Keratinocyte (primary cell): Measurements from ENCODE around the gene HSPA12B. TPM values are rescaled to one million over a fixed set of nuclear protein-coding genes. Genes with fewer than 3 reads are reported as not detected.

Experiments
- DNase-seq: peaks from one replicate; pipeline ENCODE4 v3.0.0-alpha.2; 2011; ENCODE audit warnings: low read depth, missing footprints, low spot score
- FAIRE-seq: peaks from 2 replicates; lab custom pipeline; 2011; peaks lifted over from hg19 to GRCh38; lab: Jason Lieb, UNC
- H2AFZ ChIP-seq: 2 replicates; pipeline ENCODE4 v1.6.0; 2012; ENCODE audit warnings: low read length, control low read depth, inconsistent platforms; ENCODE audit not compliant: control insufficient read depth
- H3K27ac ChIP-seq: 2 replicates; pipeline ENCODE4 v1.5.1; 2011; ENCODE audit warnings: low read length; ENCODE audit not compliant: control insufficient read depth, insufficient read depth
- H3K27me3 ChIP-seq: 3 replicates; pipeline ENCODE4 v1.6.0; 2011; ENCODE audit warnings: low read length; ENCODE audit not compliant: control insufficient read depth, insufficient read depth; ENCODE audit errors: extremely low read depth
- H3K36me3 ChIP-seq, 2 experiments: 2 replicates in 1 of 2; 3 replicates in 1 of 2; pipeline ENCODE4 v1.5.1; 2011; ENCODE audit warnings: low read length in 2 of 2, mild to moderate bottlenecking in 1 of 2; ENCODE audit not compliant: control insufficient read depth in 2 of 2, insufficient read depth in 2 of 2; ENCODE audit errors: extremely low read depth in 1 of 2
- H3K4me1 ChIP-seq: 3 replicates; pipeline ENCODE4 v1.5.1; 2011; ENCODE audit warnings: low read length; ENCODE audit not compliant: control insufficient read depth, insufficient read depth; ENCODE audit errors: extremely low read depth
- H3K4me2 ChIP-seq: 3 replicates; pipeline ENCODE4 v1.6.0; 2011; ENCODE audit warnings: low read depth, low read length; ENCODE audit not compliant: control insufficient read depth, insufficient read depth; ENCODE audit errors: extremely low read depth
- H3K4me3 ChIP-seq, 3 experiments: fragments of 200-600 bp in 1 of 3; sonication (generic) in 1 of 3; 2 replicates in 2 of 3; 3 replicates in 1 of 3; pipeline ENCODE4 v1.5.1; 2011 to 2016; ENCODE audit warnings: low read length in 3 of 3, mild to moderate bottlenecking in 3 of 3, control low read depth in 2 of 3, inconsistent platforms in 1 of 3, low read depth in 1 of 3, mixed read lengths in 1 of 3, mixed run types in 1 of 3, moderate library complexity in 1 of 3; ENCODE audit not compliant: control insufficient read depth in 2 of 3, insufficient read depth in 2 of 3; ENCODE audit errors: extremely low read depth in 1 of 3
- H3K79me2 ChIP-seq: 2 replicates; pipeline ENCODE4 v1.6.0; 2012; ENCODE audit warnings: low read length; ENCODE audit not compliant: control insufficient read depth, insufficient read depth
- H3K9ac ChIP-seq: 3 replicates; pipeline ENCODE4 v1.6.0; 2011; ENCODE audit warnings: low read length; ENCODE audit not compliant: control insufficient read depth, insufficient read depth; ENCODE audit errors: extremely low read depth
- H3K9me1 ChIP-seq: 3 replicates; pipeline ENCODE4 v1.6.0; 2011; ENCODE audit warnings: low read length; ENCODE audit not compliant: control insufficient read depth, insufficient read depth; ENCODE audit errors: extremely low read depth
- H3K9me3 ChIP-seq: 2 replicates; pipeline ENCODE4 v1.5.1; 2012; ENCODE audit warnings: low read depth, low read length; ENCODE audit not compliant: control insufficient read depth
- H4K20me1 ChIP-seq: 3 replicates; pipeline ENCODE4 v1.6.0; 2011; ENCODE audit warnings: low read length; ENCODE audit not compliant: control insufficient read depth, insufficient read depth; ENCODE audit errors: extremely low read depth
- EZH2 ChIP-seq: IDR thresholded peaks from one replicate; pipeline ENCODE4 v1.6.1; 2012; ENCODE audit warnings: inconsistent platforms, mild to moderate bottlenecking, low read length, moderate library complexity
- dilution Hi-C: fragments of 300-500 bp; cut with MboI; formaldehyde crosslinking; loops from one replicate; pipeline ENCODE4 v1.7.0; 2020; ENCODE audit warnings: low sequenced_read_pairs; ENCODE audit not compliant: extremely low pct_ligation_motif_present
- polyA plus RNA-seq, 5 experiments: library from polyadenylated mRNA; depleted of rRNA in 3 of 5; stranded (reverse) in 3 of 5; stranded (forward) in 1 of 5; unstranded in 1 of 5; fragments of >200 nt; gene quantifications; 1 replicate in 1 of 5; 2 replicates in 3 of 5; 3 replicates in 1 of 5; pipeline versions ENCODE4 v1.2.1 to v1.2.3, GENCODE V29; 2011 to 2012; ENCODE audit warnings: missing spikeins in 2 of 5, low read depth in 1 of 5, low replicate concordance in 1 of 5
- TF ChIP-seq, protein P1 (sequence below), 3 experiments: IDR thresholded peaks in 1 of 3; conservative IDR thresholded peaks in 1 of 3; optimal IDR thresholded peaks in 1 of 3; 2 replicates in 2 of 3; 3 replicates in 1 of 3; pipeline versions ENCODE3 to v1.5.1; 2011; ENCODE audit warnings: low read length in 3 of 3, mild to moderate bottlenecking in 3 of 3, moderate library complexity in 2 of 3, control low read depth in 1 of 3, inconsistent platforms in 1 of 3; ENCODE audit not compliant: insufficient read depth in 2 of 3; ENCODE audit errors: extremely low read depth in 1 of 3

The HSPA12B gene
- polyA plus RNA-seq, 1 donor (not counting 4 experiments of a cell fraction or from before 2014, with no cell fraction given), result not detected

GRCh38 chr20:3740615-3741301, 8.3 kb downstream of the HSPA12B start:
- no peak for DNase-seq
- Histone ChIP-seq H3K36me3 (no peaks in the 10 kb centered on the region), H3K79me2 (no peaks in the 10 kb centered on the region), H3K27ac (no peak overlapping the region), H3K4me2 (no peak overlapping the region), H4K20me1 (no peaks in the 10 kb centered on the region), H3K4me3 (no peak overlapping the region), H3K27me3 (no peaks in the 10 kb centered on the region), H3K9ac (no peak overlapping the region), H3K9me1 (no peaks in the 10 kb centered on the region), H3K4me1 (no peaks in the 10 kb centered on the region), H3K9me3 (no peaks in the 10 kb centered on the region), H2AFZ (no peak overlapping the region)
- dilution Hi-C loops, result no loop called here
- no peak for FAIRE-seq
- TF ChIP-seq, protein P1, sequence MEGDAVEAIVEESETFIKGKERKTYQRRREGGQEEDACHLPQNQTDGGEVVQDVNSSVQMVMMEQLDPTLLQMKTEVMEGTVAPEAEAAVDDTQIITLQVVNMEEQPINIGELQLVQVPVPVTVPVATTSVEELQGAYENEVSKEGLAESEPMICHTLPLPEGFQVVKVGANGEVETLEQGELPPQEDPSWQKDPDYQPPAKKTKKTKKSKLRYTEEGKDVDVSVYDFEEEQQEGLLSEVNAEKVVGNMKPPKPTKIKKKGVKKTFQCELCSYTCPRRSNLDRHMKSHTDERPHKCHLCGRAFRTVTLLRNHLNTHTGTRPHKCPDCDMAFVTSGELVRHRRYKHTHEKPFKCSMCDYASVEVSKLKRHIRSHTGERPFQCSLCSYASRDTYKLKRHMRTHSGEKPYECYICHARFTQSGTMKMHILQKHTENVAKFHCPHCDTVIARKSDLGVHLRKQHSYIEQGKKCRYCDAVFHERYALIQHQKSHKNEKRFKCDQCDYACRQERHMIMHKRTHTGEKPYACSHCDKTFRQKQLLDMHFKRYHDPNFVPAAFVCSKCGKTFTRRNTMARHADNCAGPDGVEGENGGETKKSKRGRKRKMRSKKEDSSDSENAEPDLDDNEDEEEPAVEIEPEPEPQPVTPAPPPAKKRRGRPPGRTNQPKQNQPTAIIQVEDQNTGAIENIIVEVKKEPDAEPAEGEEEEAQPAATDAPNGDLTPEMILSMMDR (optimal IDR thresholded peaks at IDR 0.05 in 1 of 3, IDR thresholded peaks at IDR 0.05 in 1 of 3, conservative IDR thresholded peaks at IDR 0.05 in 1 of 3; ENCODE audit: extremely low read depth in 1 of 3, insufficient read depth in 2 of 3, low read length in 3 of 3), result no peak
- no peak for TF ChIP-seq EZH2

DNA sequence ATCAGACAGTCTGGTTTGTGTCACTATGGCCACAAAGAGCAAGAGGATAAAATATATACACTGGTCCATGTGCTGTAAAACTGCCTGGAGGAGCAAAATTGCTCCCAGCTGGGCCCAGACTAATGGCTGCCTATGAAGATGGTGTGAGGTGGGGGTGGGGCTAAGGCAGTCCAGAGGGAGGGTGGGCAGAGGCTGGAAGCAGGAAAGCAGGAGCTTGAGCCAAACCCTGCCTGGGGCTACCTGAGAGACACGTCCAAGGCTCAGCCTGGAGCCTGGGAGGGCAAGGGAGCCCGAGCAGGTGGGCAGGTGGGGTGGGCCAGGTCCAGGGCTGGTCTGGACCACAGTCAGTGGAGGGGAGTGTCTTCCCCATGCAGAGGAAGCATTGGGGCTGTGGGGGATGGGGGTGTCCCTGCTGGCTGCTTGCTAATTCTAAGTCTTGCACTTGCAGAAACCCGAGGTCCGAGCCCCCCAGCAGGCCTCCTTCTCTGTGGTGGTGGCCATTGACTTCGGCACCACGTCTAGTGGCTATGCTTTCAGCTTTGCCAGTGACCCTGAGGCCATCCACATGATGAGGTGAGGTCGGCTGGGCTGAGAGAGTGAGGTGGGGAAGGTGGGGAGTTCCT, 9.5 kb downstream of the HSPA12B start:
- Histone ChIP-seq H3K27ac (no peak overlapping the region), H3K9ac (no peak overlapping the region), H2AFZ (no peak overlapping the region), H3K9me1 (no peaks in the 10 kb centered on the region), H3K36me3 (no peaks in the 10 kb centered on the region), H3K4me3 (no peak overlapping the region), H3K4me2 (no peak overlapping the region), H4K20me1 (no peaks in the 10 kb centered on the region), H3K27me3 (peaks cover 4% of the 10 kb centered on the region), H3K4me1 (no peaks in the 10 kb centered on the region), H3K79me2 (no peaks in the 10 kb centered on the region), H3K9me3 (no peaks in the 10 kb centered on the region)
- no peak for DNase-seq
- no peak for TF ChIP-seq EZH2
- TF ChIP-seq, protein P1 (optimal IDR thresholded peaks at IDR 0.05 in 1 of 3, IDR thresholded peaks at IDR 0.05 in 1 of 3, conservative IDR thresholded peaks at IDR 0.05 in 1 of 3; ENCODE audit: extremely low read depth in 1 of 3, insufficient read depth in 2 of 3, low read length in 3 of 3), result no peak
- no peak for FAIRE-seq
- dilution Hi-C loops, result no loop called here
